SK-N-SH (cell line): ENCODE results near the gene CREB3L4. TPM values are rescaled to one million over a fixed set of nuclear protein-coding genes. Genes with fewer than 3 reads are reported as not detected.

ENCODE experiments used
- CTCF ChIA-PET: fragments of 300-600, 350-600 bp; formaldehyde crosslinking; extraction: SDS; loops from one replicate; lab custom pipeline; 2021; lab: Yijun Ruan, JAX
- POLR2A ChIA-PET: fragments of 350-600 bp; sonication (Branson Sonifier 250); formaldehyde crosslinking; extraction: SDS; loops from one replicate; lab custom pipeline; 2020; ENCODE audit warnings: antibody characterized with exemption, inconsistent platforms; lab: Yijun Ruan, JAX
- DNase-seq: peaks from one replicate; pipeline ENCODE4 v3.0.0; 2012
- H2AFZ ChIP-seq: fragments of 200-600 bp; sonication (generic); 2 replicates; pipeline ENCODE4 v1.8.1; 2016; ENCODE audit warnings: antibody characterized with exemption, mild to moderate bottlenecking, low read depth
- H3F3A ChIP-seq: fragments of 200-600 bp; sonication (generic); replicated peaks from 2 replicates; pipeline ENCODE3; 2016; ENCODE audit warnings: antibody characterized with exemption, mild to moderate bottlenecking; ENCODE audit not compliant: insufficient read depth
- H3K27ac ChIP-seq, 2 experiments: fragments of 200-500 bp in 1 of 2; fragments of 200-600 bp in 1 of 2; sonication (Bioruptor generic) in 1 of 2; sonication (generic), shearing (Covaris generic) in 1 of 2; 2 replicates each; pipeline versions ENCODE4 v1.5.1 to v1.6.1; 2014 to 2016; ENCODE audit warnings: low read depth in 2 of 2, inconsistent platforms in 1 of 2, low read length in 1 of 2, mild to moderate bottlenecking in 1 of 2, mixed read lengths in 1 of 2
- H3K27me3 ChIP-seq: fragments of 200-600 bp; sonication (generic), shearing (Covaris generic); 2 replicates; pipeline ENCODE4 v1.6.1; 2016; ENCODE audit warnings: mixed run types; ENCODE audit not compliant: insufficient read depth
- H3K36me3 ChIP-seq, 2 experiments: fragments of 200-500 bp in 1 of 2; fragments of 200-600 bp in 1 of 2; sonication (Bioruptor generic) in 1 of 2; sonication (generic) in 1 of 2; replicated peaks in 1 of 2; 2 replicates each; pipeline versions ENCODE3 to v1.5.1; 2014 to 2016; ENCODE audit warnings: low read length in 1 of 2, mild to moderate bottlenecking in 1 of 2; ENCODE audit not compliant: insufficient read depth in 2 of 2, control insufficient read depth in 1 of 2
- H3K4me1 ChIP-seq, 2 experiments: fragments of 200-500 bp in 1 of 2; fragments of 200-600 bp in 1 of 2; sonication (Bioruptor generic) in 1 of 2; sonication (generic), shearing (Covaris generic) in 1 of 2; 2 replicates each; pipeline versions ENCODE4 v1.5.1 to v1.6.1; 2014 to 2016; ENCODE audit warnings: low read depth in 1 of 2, low read length in 1 of 2, mixed run types in 1 of 2; ENCODE audit not compliant: insufficient read depth in 2 of 2, control insufficient read depth in 1 of 2
- H3K4me2 ChIP-seq: fragments of 200-600 bp; sonication (generic), shearing (Covaris generic); 2 replicates; pipeline ENCODE4 v1.6.1; 2017; ENCODE audit warnings: mixed run types
- H3K4me3 ChIP-seq, 2 experiments: fragments of 200-500 bp in 1 of 2; fragments of 200-600 bp in 1 of 2; sonication (Bioruptor generic) in 1 of 2; sonication (generic), shearing (Covaris generic) in 1 of 2; 2 replicates each; pipeline versions ENCODE4 v1.5.1 to v1.8.1; 2014 to 2016; ENCODE audit warnings: low read depth in 2 of 2, inconsistent platforms in 1 of 2, low read length in 1 of 2, mild to moderate bottlenecking in 1 of 2, mixed read lengths in 1 of 2, moderate library complexity in 1 of 2
- H3K79me2 ChIP-seq: fragments of 200-600 bp; sonication (generic); 2 replicates; pipeline ENCODE4 v1.8.1; 2017; ENCODE audit warnings: mild to moderate bottlenecking; ENCODE audit not compliant: insufficient read depth
- H3K9ac ChIP-seq: fragments of 200-600 bp; sonication (generic); 2 replicates; pipeline ENCODE4 v1.6.1; 2017; ENCODE audit warnings: mixed run types
- H3K9me2 ChIP-seq: fragments of 200-600 bp; sonication (generic); 2 replicates; pipeline ENCODE4 v1.6.1; 2017; ENCODE audit warnings: mixed run types
- H3K9me3 ChIP-seq: fragments of 200-600 bp; sonication (generic); 2 replicates; pipeline ENCODE4 v1.6.1; 2017; ENCODE audit warnings: mixed run types, mild to moderate bottlenecking, moderate library complexity
- H4K20me1 ChIP-seq: fragments of 200-600 bp; sonication (generic); 2 replicates; pipeline ENCODE4 v1.6.1; 2017; ENCODE audit warnings: mild to moderate bottlenecking, mixed run types; ENCODE audit not compliant: insufficient read depth
- CTCF ChIP-seq: fragments of 200-600 bp; sonication (generic); IDR thresholded peaks from 2 replicates; pipeline ENCODE4 v1.6.1; 2017; ENCODE audit warnings: antibody characterized with exemption, mild to moderate bottlenecking, moderate library complexity
- FOXM1 ChIP-seq: IDR thresholded peaks from 2 replicates; pipeline ENCODE4 v1.4.0; 2012; ENCODE audit warnings: low read depth, mild to moderate bottlenecking
- JUND ChIP-seq: IDR thresholded peaks from 2 replicates; pipeline ENCODE4 v1.4.0; 2012
- MXI1 ChIP-seq: IDR thresholded peaks from 2 replicates; pipeline ENCODE4 v1.6.1; 2012; ENCODE audit warnings: mild to moderate bottlenecking, low read depth, low read length, improper control_type of control experiment
- RCOR1 ChIP-seq: fragments of 150-350 bp; IDR thresholded peaks from 2 replicates; pipeline ENCODE4 v1.6.1; 2017; ENCODE audit warnings: antibody characterized with exemption, low read length
- REST ChIP-seq: IDR thresholded peaks from 2 replicates; pipeline ENCODE4 v1.6.1; 2012; ENCODE audit warnings: mild to moderate bottlenecking, low read depth, low read length, moderate library complexity
- TAF1 ChIP-seq: IDR thresholded peaks from 2 replicates; pipeline ENCODE4 v1.6.1; 2012; ENCODE audit warnings: low read depth, mild to moderate bottlenecking, low read length, moderate library complexity, borderline replicate concordance
- TCF12 ChIP-seq: IDR thresholded peaks from 2 replicates; pipeline ENCODE4 v1.4.0; 2012
- YY1 ChIP-seq: IDR thresholded peaks from 2 replicates; pipeline ENCODE4 v1.4.0; 2012; ENCODE audit warnings: low read depth, mild to moderate bottlenecking
- WGBS: methylation state at CpG from one replicate; pipeline ENCODE4 v1.1.6; 2017; ENCODE audit warnings: low lambda C conversion rate; 5-methylcytosine and 5-hydroxymethylcytosine counted together
- polyA plus RNA-seq, 3 experiments: library from polyadenylated mRNA; depleted of rRNA; stranded (reverse); fragments of >200 nt; gene quantifications; 2 replicates each; pipeline ENCODE4 v1.2.3, GENCODE V29; 2012

Gene CREB3L4
- polyA plus RNA-seq, 1 of the 3 experiments (the other 2 are of a cell fraction), result 12.8 TPM

- TF ChIP-seq REST (no peak), RCOR1 (no peak), FOXM1 (no peak), TAF1 (no peak), TCF12 (no peak), YY1 (no peak), JUND (no peak)
- TF ChIP-seq, all 33 proteins: peak for 0
Observed at GRCh38 chr1:153968000-153968363, 280 bp downstream of the CREB3L4 start (continued).

- peak overlapping the region; percentile 61 to 85 for H3K4me3 ChIP-seq
- H4K20me1 ChIP-seq, result no peaks in the 10 kb centered on the region
- 19% methylated on average over 13 of the region's 13 CpGs for WGBS
- no peaks in the 10 kb centered on the region for H3K9me3 ChIP-seq
- no peak for TF ChIP-seq CTCF
- peak; percentile 21; the same call in 1 of the 2 replicates for TF ChIP-seq MXI1
- peaks cover 14% of the 10 kb centered on the region for H3F3A ChIP-seq
- peak overlapping the region; percentile 95 for H3K4me2 ChIP-seq
- no peaks in the 10 kb centered on the region for H3K9me2 ChIP-seq
- H3K36me3 ChIP-seq, result peaks cover 0 to 4% of the 10 kb centered on the region in 2 experiments
- CTCF ChIA-PET, result interaction anchor here (0.8 to 7.0 kb wide), 11 partner anchors 10 to 175 kb away, joined by 3 to 44 read pairs (median 5); partner anchors contain the start of genes DENND4B, GATAD2B, JTB and RAB13
- H3K27me3 ChIP-seq, result no peaks in the 10 kb centered on the region
- peak; percentile 48 for DNase-seq
- peak overlapping the region; percentile 74; the same call in 1 of the 2 replicates for H3K9ac ChIP-seq
- peak overlapping the region in 1 of 2 experiments; percentile 87; a peak in 2 of 4 replicates for H3K27ac ChIP-seq
- peaks cover 26% of the 10 kb centered on the region; the same call in 1 of the 2 replicates for H3K79me2 ChIP-seq
- POLR2A ChIA-PET, result interaction anchor here (1.0 to 3.6 kb wide), 5 partner anchors 8 to 185 kb away, joined by 3 to 69 read pairs (median 32); partner anchors contain the start of genes CRTC2, JTB and RPS27
- 0 out of 2 replicates have a peak overlapping the region, but pooled peaks have one; percentile 33 for H2AFZ ChIP-seq
- peaks cover 0 to 22% of the 10 kb centered on the region in 2 experiments; a peak in 2 of 4 replicates for H3K4me1 ChIP-seq
Observed at GRCh38 chr1:153968408-153968807, 706 bp downstream of the CREB3L4 start.
